ENCODE measurements around the gene DNAI1.

The DNAI1 gene

GRCh38 chr9:34541540-34541939 lies 82.9 kb downstream of the DNAI1 start:
- no peak for DNase-seq (ENCODE audit: low read depth)

DNA sequence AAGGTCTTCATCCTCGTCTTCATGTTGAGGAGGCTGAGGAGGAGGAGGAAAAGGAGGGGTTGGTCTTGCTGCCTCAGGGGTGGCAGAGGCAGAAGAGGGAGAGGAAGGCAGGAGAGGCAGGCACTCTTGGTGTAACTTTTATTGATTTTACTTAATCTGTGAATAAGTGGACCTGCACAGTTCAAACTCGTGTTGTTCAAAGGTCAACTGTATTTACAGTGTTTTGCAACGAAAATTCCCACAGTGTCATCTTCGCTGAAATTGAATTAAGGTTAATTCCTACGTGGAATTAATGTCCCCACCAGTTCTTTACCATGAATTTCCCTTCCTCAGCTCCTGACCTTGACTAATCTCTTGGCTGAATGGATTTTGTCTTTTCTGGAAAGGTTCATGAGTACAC lies 85.4 kb downstream of the DNAI1 start:
- DNase-seq (ENCODE audit: low read depth): no peak

DNA sequence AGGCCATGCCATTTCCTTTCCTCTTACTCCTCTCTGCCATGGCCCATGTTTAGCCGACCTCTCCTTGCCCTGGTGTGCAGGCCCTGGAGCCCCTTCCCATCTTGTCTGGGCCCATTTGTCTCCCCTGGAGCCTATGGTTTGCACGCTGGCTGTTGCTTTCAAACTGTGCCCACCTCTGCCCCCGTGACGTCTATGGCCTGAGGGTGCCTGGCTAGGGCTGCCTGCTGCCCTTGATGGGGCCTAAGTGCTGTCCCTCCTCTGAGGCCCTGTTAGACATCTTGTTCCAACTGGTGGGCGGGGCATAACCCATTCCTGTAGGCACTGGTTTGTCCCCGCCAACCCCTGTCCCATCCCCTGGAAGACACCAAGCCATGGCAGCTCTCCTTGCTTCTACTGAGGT lies 86.9 kb downstream of the DNAI1 start:
- no peak for DNase-seq (ENCODE audit: low read depth)

GRCh38 chr9:34546102-34546833 lies 87.7 kb downstream of the DNAI1 start:
- no peak for DNase-seq (ENCODE audit: low read depth)

DNA sequence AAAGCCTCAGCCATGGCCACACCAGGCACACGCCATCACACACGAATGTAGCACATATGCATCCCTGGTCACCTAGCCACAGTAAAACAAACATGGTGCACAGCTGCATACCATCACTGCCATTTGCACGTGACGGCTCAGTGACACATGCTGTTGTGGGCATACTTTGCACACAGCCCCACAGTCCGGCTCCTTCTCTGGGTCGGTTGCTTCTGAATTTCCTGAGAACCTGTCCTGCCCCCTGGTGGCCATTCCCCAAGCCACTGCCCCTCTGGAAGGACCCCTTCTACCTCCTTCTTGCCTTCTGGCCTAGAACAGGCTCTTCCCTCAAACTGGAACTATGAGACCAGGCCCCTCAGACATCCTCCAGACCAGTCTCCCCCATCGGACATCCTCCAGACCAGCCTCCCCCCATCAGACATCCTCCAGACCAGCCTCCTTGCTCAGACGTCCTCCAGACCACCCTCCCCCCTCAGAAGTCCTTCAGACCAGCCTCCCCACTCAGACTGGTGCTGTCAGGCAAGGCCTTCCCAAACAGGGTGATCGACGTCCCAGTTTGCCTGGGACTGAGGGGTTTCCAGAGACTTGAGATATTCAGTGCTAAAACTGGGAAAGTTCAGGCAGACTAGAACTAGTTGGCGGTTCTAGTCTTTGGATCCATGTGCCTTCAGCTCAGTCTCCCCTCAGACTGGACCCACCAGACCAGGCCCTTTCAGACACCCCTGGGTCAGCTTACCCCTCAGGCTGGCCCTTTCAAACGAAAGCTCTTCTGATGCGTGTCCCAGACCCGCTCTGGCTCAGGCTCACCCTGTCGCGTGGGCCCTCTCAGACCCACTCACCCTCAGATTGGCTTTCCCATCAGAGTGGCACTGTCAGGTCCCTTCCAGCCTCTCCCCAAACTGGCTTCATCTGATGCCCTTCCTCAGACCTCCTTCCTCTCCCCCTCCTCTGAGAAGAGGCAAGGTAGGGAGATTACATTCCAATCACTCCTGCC lies 88.5 kb downstream of the DNAI1 start:
- peak; percentile 34 for DNase-seq (ENCODE audit: low read depth)

DNA sequence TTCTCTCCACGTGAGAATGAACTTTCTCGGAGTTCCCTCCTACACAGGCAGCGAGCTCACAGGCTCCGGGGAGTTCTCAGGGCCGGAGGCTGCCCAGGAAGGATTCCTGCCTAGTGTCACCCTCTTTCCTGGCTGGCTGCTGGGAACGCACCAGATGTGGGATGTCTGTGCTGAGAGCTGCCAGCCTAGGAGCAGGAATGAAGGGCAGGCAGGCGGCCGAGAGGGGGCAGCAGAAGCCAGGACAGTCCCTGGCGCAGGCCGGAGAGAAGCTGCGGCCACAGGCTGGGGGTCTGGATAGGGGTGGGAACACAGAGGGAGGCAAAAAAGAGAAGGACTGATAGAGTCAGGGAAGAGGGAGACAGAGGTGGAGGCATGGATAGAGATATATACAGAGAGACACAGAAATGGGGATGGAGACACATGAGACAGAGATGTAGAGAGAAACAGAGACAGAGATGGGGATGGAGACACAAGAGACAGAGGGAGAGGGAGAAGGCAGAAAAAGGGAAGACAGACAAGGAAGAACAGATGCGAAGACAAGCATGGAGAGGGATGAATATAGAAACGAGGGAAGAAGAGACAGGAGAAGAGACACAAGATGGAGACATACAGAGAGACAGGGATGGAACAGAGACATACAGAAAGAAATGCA lies 89.5 kb downstream of the DNAI1 start:
- DNase-seq (ENCODE audit: low read depth): peak; percentile 62

- no peak for DNase-seq (ENCODE audit: low read depth)
Measured at GRCh38 chr9:34549407-34549732, 90.8 kb downstream of the DNAI1 start.

- no peak for DNase-seq (ENCODE audit: low read depth)
Measured at GRCh38 chr9:34550016-34550680, 91.5 kb downstream of the DNAI1 start.

DNA sequence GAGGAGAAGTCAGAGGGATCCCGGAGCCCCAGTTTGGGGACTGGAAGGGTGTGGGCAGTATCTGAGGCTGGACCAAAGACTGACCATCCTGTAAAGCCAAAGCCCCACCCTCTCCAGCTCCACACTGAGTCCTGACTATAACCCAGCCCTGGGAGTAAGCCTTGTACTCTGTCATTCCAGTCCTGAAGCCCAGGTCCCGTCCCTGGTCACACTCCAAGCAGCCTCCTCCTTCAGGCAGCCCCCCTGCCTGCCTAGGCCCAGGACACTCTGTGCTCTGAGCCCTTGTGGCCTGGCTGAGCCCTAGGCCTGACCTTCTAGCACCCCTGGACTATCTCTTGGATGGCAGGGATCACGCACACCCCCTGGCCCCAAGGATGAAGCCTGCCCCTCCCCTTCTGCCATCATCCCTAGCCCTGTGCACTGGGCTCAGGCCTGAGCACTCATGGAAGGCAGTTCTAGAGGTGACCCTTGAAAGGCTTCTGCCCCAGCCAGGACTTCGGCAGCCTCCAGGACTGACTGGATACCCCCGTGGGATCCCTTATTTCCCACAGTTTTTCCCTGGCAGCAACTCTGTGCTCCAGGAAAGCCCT lies 92.2 kb downstream of the DNAI1 start:
- no peak for DNase-seq (ENCODE audit: low read depth)

DNA sequence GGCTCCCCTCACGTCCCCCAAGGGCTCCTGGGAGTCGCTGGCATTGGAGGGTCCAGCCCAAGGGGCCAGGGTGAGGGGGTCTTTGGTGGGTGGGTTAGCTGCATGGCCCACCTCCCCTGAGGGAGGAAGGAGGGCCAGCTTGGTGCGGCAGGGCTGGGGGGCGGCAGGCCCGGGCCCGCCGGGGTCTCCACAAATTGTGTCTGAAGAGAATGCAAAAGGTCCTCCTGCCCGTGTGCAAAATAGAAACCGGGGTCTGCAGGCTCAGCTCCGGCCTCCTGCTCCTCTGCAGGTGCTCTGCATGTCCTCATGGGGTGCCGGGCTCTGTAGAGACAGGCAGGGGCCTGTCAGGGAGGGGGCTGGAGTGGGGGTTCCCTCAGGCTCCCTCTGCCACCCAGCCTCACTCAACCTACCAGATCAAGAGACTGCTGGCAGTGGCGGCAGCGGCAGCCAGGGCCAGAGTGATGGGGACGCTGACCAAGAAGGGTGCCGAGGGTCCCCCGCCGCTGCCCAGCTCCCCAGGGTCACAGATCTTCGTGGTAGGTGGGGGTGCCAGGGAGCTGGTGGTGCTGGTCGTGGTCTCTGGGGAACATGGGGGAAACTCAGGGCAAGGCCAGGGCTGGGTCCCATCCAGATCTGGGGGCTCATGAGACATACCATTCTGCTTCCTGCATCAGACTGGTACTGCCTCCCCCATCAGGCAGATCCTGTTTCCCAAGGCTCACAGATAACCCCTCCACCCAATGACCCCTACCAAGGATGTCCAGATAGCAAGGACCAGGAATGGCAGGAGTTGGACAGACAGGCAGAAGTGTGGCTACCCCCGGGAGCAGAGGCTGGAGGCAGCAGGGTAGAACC lies 93.4 kb downstream of the DNAI1 start:
- DNase-seq (ENCODE audit: low read depth): no peak

GRCh38 chr9:34552606-34552981 lies 94.0 kb downstream of the DNAI1 start:
- no peak for DNase-seq (ENCODE audit: low read depth)

DNA sequence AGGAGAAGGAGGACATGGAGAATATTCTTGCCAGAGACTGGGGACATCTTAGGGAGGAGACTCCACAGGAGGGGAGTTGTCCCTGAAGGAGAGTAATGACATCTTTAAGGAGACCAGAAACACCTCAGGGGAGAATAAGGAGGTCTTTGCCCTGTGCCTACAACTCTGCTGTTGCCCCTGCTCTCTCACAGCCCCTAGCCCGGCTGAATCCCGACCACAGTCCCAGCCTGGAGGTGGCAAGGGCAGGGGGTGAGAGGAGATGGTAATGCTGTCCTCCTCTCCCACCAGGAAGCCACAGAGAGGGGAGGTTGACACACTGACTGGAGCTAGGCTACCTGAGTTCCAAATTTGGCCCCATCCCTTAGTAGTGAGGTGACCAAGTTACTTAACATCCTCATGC lies 94.4 kb downstream of the DNAI1 start:
- DNase-seq (ENCODE audit: low read depth): no peak

- no peak for DNase-seq (ENCODE audit: low read depth)
Measured at GRCh38 chr9:34553511-34554021, 95.0 kb downstream of the DNAI1 start.

- DNase-seq (ENCODE audit: low read depth): no peak
Measured at GRCh38 chr9:34554211-34555001, 95.8 kb downstream of the DNAI1 start.

GRCh38 chr9:34555002-34555348 lies 96.4 kb downstream of the DNAI1 start:
- DNase-seq (ENCODE audit: low read depth): no peak

- no peak for DNase-seq (ENCODE audit: low read depth)
Measured at GRCh38 chr9:34555500-34555899, 96.9 kb downstream of the DNAI1 start.

- no peak for DNase-seq (ENCODE audit: low read depth)
Measured at GRCh38 chr9:34555936-34556525, 97.4 kb downstream of the DNAI1 start.

GRCh38 chr9:34556949-34557348 lies 98.3 kb downstream of the DNAI1 start:
- DNase-seq (ENCODE audit: low read depth): no peak
